Measurements from ENCODE around the gene HDC.

HDC gene

DNA sequence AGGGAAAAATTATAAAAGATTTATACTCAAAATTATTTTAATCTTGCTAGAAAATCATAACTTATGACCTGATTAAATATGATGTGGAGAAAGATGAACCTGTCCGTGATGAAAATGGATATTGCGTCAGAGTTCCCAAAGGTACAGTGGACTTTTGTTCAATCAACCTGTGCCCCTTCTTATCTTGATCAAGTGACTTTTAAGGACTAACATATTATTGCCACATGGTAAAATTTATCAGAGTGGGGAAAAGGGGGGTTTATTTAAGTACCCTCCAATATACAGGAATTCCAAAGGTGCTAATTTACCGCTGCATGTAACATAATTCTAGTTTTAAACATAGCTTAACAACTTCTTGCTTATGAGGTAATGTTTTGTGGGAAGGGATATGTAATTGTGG is 39.6 kb downstream of the HDC start:
- DNase-seq (ENCODE audit: low spot score), result no peak

DNA sequence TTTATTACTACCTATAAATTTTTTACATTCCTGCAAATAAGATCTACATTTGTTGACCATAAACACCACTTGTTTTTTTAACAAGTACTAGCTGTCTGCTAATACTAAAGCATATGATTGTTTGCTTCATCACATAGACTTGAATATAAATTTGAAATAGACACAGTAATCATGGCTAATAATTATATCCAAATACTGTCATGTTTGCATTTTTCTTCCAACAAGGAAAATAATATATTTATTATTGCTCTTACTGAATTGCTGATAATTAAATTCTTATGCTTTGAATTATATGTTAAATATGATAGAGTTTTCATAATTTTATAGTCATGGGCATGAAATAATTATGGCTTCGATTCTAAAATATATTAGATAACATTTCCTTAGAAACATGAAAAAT is 40.5 kb downstream of the HDC start:
- DNase-seq (ENCODE audit: low spot score), result no peak

DNA sequence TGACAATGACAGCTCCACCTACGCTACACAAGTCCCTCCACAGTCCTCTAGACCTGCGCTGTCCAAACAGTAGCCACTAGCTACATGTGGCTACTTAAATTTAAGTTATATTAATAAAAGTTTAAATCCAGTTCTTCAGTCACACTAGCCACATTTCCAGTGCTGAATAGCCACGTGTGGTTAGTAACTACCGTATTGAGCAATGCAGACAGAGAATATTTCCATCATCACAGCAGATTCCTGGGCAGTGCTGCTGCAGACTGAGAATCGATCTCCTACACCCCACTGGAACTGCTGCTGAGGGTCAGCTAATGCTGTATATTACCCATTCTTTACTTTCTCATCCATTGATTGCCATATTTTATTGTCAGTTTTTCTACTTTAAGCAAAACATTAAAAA is 40.9 kb downstream of the HDC start:
- DNase-seq (ENCODE audit: low spot score), result no peak

GRCh38 chr15:50222181-50222580 is 43.3 kb downstream of the HDC start:
- no peak for DNase-seq (ENCODE audit: low spot score)

DNA sequence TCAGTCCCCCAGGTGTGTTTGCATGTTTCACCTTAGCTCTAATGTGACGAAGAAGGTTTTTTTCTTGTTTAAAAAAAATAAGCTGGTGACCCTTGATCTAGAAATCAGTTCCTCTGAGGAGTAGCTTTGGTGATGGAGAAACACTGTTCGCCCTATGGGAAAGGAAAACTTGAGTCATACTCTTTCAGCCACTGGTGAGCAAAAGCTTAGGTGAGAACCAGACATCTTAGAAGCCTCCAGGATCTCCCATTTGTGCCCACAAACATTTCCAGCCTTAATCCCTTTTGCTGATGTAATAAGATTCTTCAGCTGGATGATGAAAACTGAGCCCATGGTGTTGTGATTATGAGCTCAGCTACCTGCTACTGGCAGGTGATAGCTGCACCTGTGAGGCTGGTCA is 45.7 kb downstream of the HDC start:
- DNase-seq (ENCODE audit: low spot score), result no peak

DNA sequence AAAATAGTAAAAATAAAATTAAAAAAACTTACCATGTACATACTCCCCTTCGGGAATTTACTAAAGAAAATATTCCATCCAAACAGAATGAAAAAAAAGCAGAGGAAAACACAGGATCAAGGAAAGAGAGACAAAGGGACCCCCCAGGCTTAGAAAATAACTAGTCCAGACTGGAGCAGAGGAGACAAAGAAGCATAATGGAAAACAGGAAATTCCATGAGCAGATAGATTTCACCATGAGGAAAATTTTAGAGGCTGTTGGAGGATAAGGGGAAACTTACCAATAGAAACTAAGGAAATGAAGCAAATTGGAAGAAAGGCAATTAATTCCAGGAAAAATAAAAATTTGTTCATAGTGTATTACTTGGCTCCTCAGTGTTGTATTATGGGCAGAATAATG is 46.8 kb downstream of the HDC start:
- no peak for DNase-seq (ENCODE audit: low spot score)

DNA sequence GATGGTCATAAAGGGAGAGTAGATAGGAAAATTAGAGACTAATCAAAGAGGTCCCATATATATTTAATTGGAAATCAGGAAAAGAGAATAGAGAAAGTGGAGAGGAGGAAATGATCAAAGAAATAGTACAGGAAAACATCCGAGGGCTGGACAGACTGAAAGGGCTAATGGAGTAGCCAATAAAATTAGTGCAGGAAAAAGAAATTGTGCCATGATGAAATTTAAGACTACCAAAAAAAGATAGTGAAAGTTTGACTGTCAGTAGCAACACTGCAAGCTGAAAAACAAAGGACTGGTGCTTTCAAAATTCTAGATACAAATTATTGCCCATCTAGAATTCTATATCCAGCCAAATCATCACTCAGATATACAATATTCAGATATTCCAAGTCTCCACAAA is 47.2 kb downstream of the HDC start:
- DNase-seq (ENCODE audit: low spot score), result no peak

DNA sequence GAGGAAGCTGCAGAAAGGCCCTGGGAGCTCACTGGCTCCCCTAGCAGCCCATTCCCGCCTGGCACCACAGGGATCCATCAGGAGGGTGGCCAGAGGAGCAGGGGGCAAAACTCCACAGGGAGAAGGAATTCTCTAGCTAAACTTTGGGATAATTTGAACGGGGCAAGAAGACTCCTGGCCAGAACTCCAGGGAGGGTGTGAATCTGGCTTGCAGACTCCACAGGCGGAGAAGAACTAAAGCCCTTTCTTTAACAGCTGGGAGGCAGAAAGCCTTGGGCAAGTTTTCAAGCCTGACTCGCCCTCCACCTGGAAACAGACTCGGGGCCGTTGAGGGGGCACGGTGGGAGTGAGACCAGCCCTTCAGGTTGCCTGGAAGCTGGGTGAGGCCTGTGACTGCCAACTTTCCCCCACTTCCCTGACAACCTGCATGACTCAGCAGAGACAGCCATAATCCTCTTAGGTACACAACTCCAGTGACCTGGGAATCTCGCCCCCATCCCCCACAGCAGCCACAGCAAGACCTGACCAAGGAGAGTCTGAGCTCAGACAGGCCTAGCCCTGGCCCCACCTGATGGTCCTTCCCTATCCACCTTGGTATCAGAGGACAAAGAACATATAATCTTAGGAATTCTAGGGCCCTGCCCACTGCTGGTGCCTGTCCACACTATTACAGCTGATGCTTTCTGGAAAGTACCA is 54.9 kb downstream of the HDC start:
- no peak for DNase-seq (ENCODE audit: low spot score)

GRCh38 chr15:50209809-50210208 is 55.7 kb downstream of the HDC start:
- no peak for DNase-seq (ENCODE audit: low spot score)

- DNase-seq (ENCODE audit: low spot score), result no peak
Measured at GRCh38 chr15:50206020-50206419, 59.5 kb downstream of the HDC start.

DNA sequence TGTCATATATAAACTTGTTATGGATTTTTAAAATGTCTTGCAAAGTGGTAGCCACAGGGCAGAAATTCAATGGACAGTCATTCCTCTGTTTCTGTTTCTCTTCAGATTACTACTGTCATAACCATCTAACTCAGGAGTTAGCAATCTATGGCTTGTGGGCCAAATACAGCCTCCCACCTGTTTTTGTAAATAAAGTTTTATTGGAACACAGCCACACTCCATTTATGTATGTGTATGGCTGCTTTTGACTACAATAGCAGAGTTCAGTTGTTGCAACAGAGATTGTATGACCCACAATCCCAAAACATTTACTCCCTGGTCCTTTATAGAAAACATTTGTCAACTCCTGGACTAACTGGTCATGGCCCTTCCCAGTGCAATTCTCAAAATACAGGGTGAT is 63.5 kb downstream of the HDC start:
- no peak for DNase-seq (ENCODE audit: low spot score)

GRCh38 chr15:50192926-50193620 is 72.5 kb downstream of the HDC start:
- DNase-seq (ENCODE audit: low spot score), result no peak

GRCh38 chr15:50192164-50192563 is 73.4 kb downstream of the HDC start:
- DNase-seq (ENCODE audit: low spot score), result no peak

Data from CD4-positive, alpha-beta T cell treated with Interleukin-15 for 4 hours (primary cell).